CD14-positive monocyte (primary cell): ENCODE data around the gene KAZN. TPM values are rescaled to one million over a fixed set of nuclear protein-coding genes. Genes with fewer than 3 reads are reported as not detected.

Source experiments
- DNase-seq, 3 donors: peaks; one replicate each; pipeline ENCODE4 v3.0.0-alpha.2; 2011 to 2022
- H2AFZ ChIP-seq: 2 replicates; pipeline ENCODE4 v1.6.0; 2012; ENCODE audit warnings: mild to moderate bottlenecking, low read depth, low read length, inconsistent platforms; ENCODE audit not compliant: insufficient read depth, poor library complexity, severe bottlenecking
- H3K27ac ChIP-seq, 2 donors: 1 replicate in 1 of 2; 2 replicates in 1 of 2; pipeline ENCODE4 v1.5.1; 2012 to 2013; ENCODE audit warnings: low read length in 2 of 2, control low read depth in 1 of 2, inconsistent platforms in 1 of 2, low read depth in 1 of 2, mild to moderate bottlenecking in 1 of 2
- H3K27me3 ChIP-seq, 2 donors: one replicate each; pipeline versions ENCODE4 v1.6.0 to v1.6.1; 2011 to 2013; ENCODE audit warnings: low read length in 2 of 2; ENCODE audit not compliant: control insufficient read depth in 2 of 2, insufficient read depth in 2 of 2
- H3K36me3 ChIP-seq, 2 donors: replicated peaks in 1 of 2; 1 replicate in 1 of 2; 2 replicates in 1 of 2; pipeline versions ENCODE4 v1.5.1 to v1.6.1; 2012 to 2013; ENCODE audit warnings: low read length in 2 of 2, control low read depth in 1 of 2, inconsistent platforms in 1 of 2, mild to moderate bottlenecking in 1 of 2; ENCODE audit not compliant: insufficient read depth in 2 of 2, control insufficient read depth in 1 of 2
- H3K4me1 ChIP-seq, 2 donors: 1 replicate in 1 of 2; 2 replicates in 1 of 2; pipeline versions ENCODE4 v1.5.1 to v1.6.1; 2012 to 2013; ENCODE audit warnings: low read length in 2 of 2, control low read depth in 1 of 2, inconsistent platforms in 1 of 2, mild to moderate bottlenecking in 1 of 2, moderate library complexity in 1 of 2; ENCODE audit not compliant: insufficient read depth in 2 of 2, control insufficient read depth in 1 of 2
- H3K4me2 ChIP-seq: replicated peaks from 2 replicates; pipeline ENCODE3; 2012; ENCODE audit warnings: low read length, moderate library complexity, mild to moderate bottlenecking; ENCODE audit not compliant: poor library complexity, severe bottlenecking; ENCODE audit errors: extremely low read depth
- H3K4me3 ChIP-seq, 3 experiments: fragments of 200-600 bp in 1 of 3; sonication (generic) in 1 of 3; replicated peaks in 1 of 3; 1 replicate in 2 of 3; 2 replicates in 1 of 3; pipeline ENCODE4 v1.5.1; 2011 to 2013; ENCODE audit warnings: low read length in 3 of 3, mild to moderate bottlenecking in 3 of 3, control low read depth in 2 of 3, low read depth in 2 of 3, inconsistent platforms in 1 of 3, moderate library complexity in 1 of 3
- H3K79me2 ChIP-seq: 2 replicates; pipeline ENCODE4 v1.6.0; 2012; ENCODE audit warnings: mild to moderate bottlenecking, control low read depth, inconsistent platforms, low read length, moderate library complexity; ENCODE audit not compliant: insufficient read depth
- H3K9ac ChIP-seq: 2 replicates; pipeline ENCODE4 v1.6.0; 2017; ENCODE audit warnings: low read length, mild to moderate bottlenecking; ENCODE audit not compliant: insufficient read depth, poor library complexity, severe bottlenecking
- H3K9me3 ChIP-seq, 2 donors: replicated peaks in 1 of 2; 1 replicate in 1 of 2; 2 replicates in 1 of 2; pipeline versions ENCODE4 v1.5.1 to v1.6.1; 2012 to 2013; ENCODE audit warnings: low read length in 2 of 2, control low read depth in 1 of 2; ENCODE audit not compliant: control insufficient read depth in 1 of 2, insufficient read depth in 1 of 2
- H4K20me1 ChIP-seq: 2 replicates; pipeline ENCODE4 v1.6.0; 2012; ENCODE audit warnings: mild to moderate bottlenecking, low read length, control low read depth, moderate library complexity; ENCODE audit not compliant: insufficient read depth
- H3K27ac Mint-ChIP-seq, 7 donors: one replicate each; pipeline ENCODE4 v1.8.0; 2020; ENCODE audit warnings: mild to moderate bottlenecking in 7 of 7, mixed read lengths in 7 of 7, moderate library complexity in 6 of 7, inconsistent platforms in 2 of 7
- H3K27me3 Mint-ChIP-seq, 3 donors: one replicate each; pipeline ENCODE4 v1.8.0; 2021 to 2022; ENCODE audit warnings: low read depth in 3 of 3, mild to moderate bottlenecking in 3 of 3, mixed read lengths in 3 of 3, moderate library complexity in 3 of 3, inconsistent platforms in 1 of 3
- H3K36me3 Mint-ChIP-seq, 2 donors: one replicate each; pipeline ENCODE4 v1.8.0; 2020; ENCODE audit warnings: mixed read lengths in 2 of 2, inconsistent platforms in 1 of 2, mild to moderate bottlenecking in 1 of 2
- H3K4me1 Mint-ChIP-seq: one replicate; pipeline ENCODE4 v1.8.0; 2020; ENCODE audit warnings: mild to moderate bottlenecking, mixed read lengths
- H3K4me3 Mint-ChIP-seq, 2 donors: one replicate each; pipeline ENCODE4 v1.8.0; 2020; ENCODE audit warnings: mild to moderate bottlenecking in 2 of 2, mixed read lengths in 2 of 2, moderate library complexity in 1 of 2
- H3K9me3 Mint-ChIP-seq, 7 donors: one replicate each; pipeline ENCODE4 v1.8.0; 2020 to 2022; ENCODE audit warnings: mixed read lengths in 7 of 7, mild to moderate bottlenecking in 6 of 7, moderate library complexity in 6 of 7, inconsistent platforms in 2 of 7
- CTCF ChIP-seq: fragments of 200-600 bp; IDR thresholded peaks from one replicate; pipeline ENCODE4 v1.8.0; 2022; ENCODE audit warnings: antibody characterized with exemption, mild to moderate bottlenecking
- WGBS: methylation state at CpG from one replicate; pipeline ENCODE4 v1.1.5; 2013; ENCODE audit warnings: missing lambda C conversion rate; ENCODE audit not compliant: insufficient coverage; 5-methylcytosine and 5-hydroxymethylcytosine counted together
- intact Hi-C, 2 donors: fragments of 100-400 bp; cut with micrococcal nuclease; formaldehyde crosslinking; loops; one replicate each; pipeline versions ENCODE4 v1.15.0 to v1.15.1; 2023
- polyA plus RNA-seq, 3 donors: library from polyadenylated mRNA; depleted of rRNA in 1 of 3; unstranded in 2 of 3; stranded (reverse) in 1 of 3; fragments of 300-500 nt in 2 of 3; fragments of >200 nt in 1 of 3; fragmentation: Illumina TruSeq in 2 of 3; gene quantifications; 1 replicate in 2 of 3; 2 replicates in 1 of 3; pipeline ENCODE4 v1.2.3, GENCODE V29; 2012 to 2021

KAZN gene
- polyA plus RNA-seq, 3 donors: not detected

GRCh38 chr1:14602136-14602535 is 3.7 kb downstream of the KAZN start:
- no peak for DNase-seq
- Histone ChIP-seq H3K27ac (no peak overlapping the region), H3K27me3 (peaks cover 49 to 66% of the 10 kb centered on the region in 2 donors), H4K20me1 (no peaks in the 10 kb centered on the region), H3K4me1 (no peaks in the 10 kb centered on the region), H3K9me3 (peaks cover 0 to 5% of the 10 kb centered on the region in 2 donors), H3K4me3 (no peak overlapping the region), H3K36me3 (no peaks in the 10 kb centered on the region), H3K4me2 (no peak overlapping the region), H2AFZ (no peak overlapping the region), H3K9ac (no peak overlapping the region), H3K79me2 (no peaks in the 10 kb centered on the region)
- Mint-ChIP-seq H3K27me3 (peaks cover 52 to 63% (median 53%) of the 10 kb centered on the region in 3 donors), H3K4me1 (peaks cover 4% of the 10 kb centered on the region), H3K9me3 (peaks cover 0 to 19% (median 0%) of the 10 kb centered on the region in 7 donors), H3K36me3 (no peaks in the 10 kb centered on the region), H3K27ac (no peak overlapping the region), H3K4me3 (peak overlapping the region in 1 of 2 donors; percentile 32)
- TF ChIP-seq CTCF: no peak
- WGBS: 69% methylated on average over 4 of the region's 9 CpGs
- intact Hi-C loops: no loop called here

- Mint-ChIP-seq H3K4me1 (peaks cover 4% of the 10 kb centered on the region), H3K27me3 (peaks cover 39 to 48% (median 40%) of the 10 kb centered on the region in 3 donors), H3K27ac (no peak overlapping the region), H3K4me3 (no peak overlapping the region), H3K9me3 (peaks cover 0 to 11% (median 0%) of the 10 kb centered on the region in 7 donors), H3K36me3 (no peaks in the 10 kb centered on the region)
- Histone ChIP-seq H3K27me3 (peaks cover 40 to 51% of the 10 kb centered on the region in 2 donors), H2AFZ (no peak overlapping the region), H4K20me1 (no peaks in the 10 kb centered on the region), H3K79me2 (no peaks in the 10 kb centered on the region), H3K9ac (no peak overlapping the region), H3K36me3 (no peaks in the 10 kb centered on the region), H3K27ac (no peak overlapping the region), H3K4me3 (no peak overlapping the region), H3K9me3 (peaks cover 0 to 5% of the 10 kb centered on the region in 2 donors), H3K4me2 (no peak overlapping the region), H3K4me1 (no peaks in the 10 kb centered on the region)
- no CpG with 5 or more reads among the region's 2 CpGs for WGBS
- DNase-seq: no peak
- TF ChIP-seq CTCF: no peak
- intact Hi-C loops: no loop called here
Observed at GRCh38 chr1:14603645-14604044, 5.2 kb downstream of the KAZN start.
